Stimulated activated CD8-positive, alpha-beta memory T cell treated with anti-CD3 and anti-CD28 coated beads, Interleukin-4, amount 100 ng/mL, for 1 hour (primary cell): ENCODE data around the gene CTSE.

Experiments used
- DNase-seq, 2 donors: peaks; one replicate each; pipeline ENCODE4 v3.0.0-alpha.2; 2020; ENCODE audit warnings: low read depth in 2 of 2, low spot score in 1 of 2

Gene CTSE

GRCh38 chr1:205994346-205994745 lies 29.3 kb downstream of the CTSE start:
- no peak for DNase-seq

DNA sequence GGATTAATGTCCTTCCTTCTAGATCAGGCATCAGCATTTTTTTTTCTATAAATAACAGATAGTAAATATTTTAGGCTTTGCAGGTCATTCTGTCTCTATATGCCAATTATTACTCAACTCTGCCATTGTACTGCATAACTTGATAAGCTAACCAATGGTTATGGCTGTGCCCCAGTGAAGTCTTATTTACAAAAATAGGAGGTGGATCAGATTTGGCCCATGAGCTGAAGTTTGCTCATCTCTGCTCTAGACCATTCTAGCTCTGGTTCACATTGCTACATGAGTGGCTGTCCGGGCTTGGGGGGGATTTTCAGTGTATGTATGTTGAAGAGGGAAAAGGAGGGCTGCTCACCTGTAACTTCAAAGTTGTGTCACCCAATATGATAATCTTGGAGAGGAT lies 30.6 kb downstream of the CTSE start:
- no peak for DNase-seq

- no peak for DNase-seq
These were observed 31.3 kb downstream of the CTSE start for GRCh38 chr1:205992218-205992882.

DNA sequence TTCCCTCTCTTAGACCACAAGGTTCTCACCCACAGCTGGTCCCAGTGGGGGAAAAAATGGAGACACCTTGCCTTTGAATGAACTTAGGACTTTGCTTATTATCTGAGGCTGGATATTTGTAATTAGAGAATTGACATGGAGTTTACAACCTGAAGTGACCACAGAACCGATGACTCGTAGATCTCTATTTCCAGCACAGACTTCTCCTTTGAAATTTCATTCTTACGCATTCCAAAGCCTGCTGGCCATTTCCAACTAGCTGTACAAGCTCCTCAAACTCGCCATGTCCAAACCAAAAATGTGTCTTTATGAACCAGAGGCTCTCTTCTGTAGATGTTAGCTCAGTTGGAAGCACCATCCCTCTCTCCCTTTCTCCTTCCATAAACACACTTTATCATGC lies 32.5 kb downstream of the CTSE start:
- DNase-seq = no peak

- no peak for DNase-seq
These were observed 33.5 kb downstream of the CTSE start for GRCh38 chr1:205990226-205990625.

- DNase-seq = no peak
These were observed 33.9 kb downstream of the CTSE start for GRCh38 chr1:205989786-205990185.

GRCh38 chr1:205988585-205988995 lies 35.1 kb downstream of the CTSE start:
- DNase-seq = no peak

GRCh38 chr1:205986861-205987260 lies 36.8 kb downstream of the CTSE start:
- DNase-seq = no peak

GRCh38 chr1:205986292-205986691 lies 37.4 kb downstream of the CTSE start:
- no peak for DNase-seq

DNA sequence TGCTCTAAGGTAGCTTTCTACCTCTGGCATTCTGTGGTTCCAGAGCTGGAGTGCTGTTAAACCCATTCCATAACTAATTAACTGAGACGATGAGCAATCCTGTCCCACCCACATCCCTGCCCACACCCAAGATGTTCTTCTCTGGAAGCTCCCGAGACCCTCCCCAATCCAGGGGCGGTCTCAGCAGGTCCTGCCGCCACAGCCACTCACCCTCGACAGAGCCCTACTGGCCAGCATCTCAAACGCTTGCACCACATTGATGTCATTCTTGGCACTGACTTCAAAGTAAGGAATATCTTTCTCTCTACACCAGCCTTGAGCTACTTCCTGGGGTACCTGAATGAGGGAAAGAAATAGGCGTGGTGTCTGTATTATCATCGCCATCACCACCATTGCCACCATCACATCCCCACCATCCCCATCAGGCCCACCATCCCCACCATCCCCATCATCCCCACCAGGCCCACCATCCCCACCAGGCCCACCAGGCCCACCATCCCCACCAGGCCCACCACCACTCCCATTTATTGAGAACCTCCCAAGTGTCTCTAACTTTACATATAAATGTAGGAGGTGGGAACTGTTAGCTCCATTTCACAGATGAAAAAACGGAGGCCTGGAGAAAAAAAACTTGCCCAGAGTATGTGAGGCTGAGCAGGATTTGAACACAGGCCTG lies 38.2 kb downstream of the CTSE start:
- DNase-seq = no peak

- no peak for DNase-seq
These were observed 39.6 kb downstream of the CTSE start for GRCh38 chr1:205983925-205984725.

DNA sequence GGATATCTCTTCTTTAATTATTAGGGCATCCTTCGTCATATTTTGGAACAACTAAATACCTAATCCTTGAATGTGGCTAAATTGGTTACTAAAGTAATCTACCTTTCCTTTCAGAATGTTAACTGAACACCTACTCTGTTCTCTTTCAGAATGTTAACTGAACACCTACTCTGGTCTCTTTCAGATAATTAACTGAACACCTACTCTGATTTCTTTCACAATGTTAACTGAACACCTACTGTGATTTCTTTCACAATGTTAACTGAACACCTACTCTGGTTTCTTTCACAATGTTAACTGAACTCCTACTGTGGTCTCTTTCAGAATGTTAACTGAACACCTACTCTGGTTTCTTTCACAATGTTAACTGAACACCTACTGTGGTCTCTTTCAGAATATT lies 42.4 kb downstream of the CTSE start:
- DNase-seq = no peak

- no peak for DNase-seq
These were observed 43.3 kb downstream of the CTSE start for GRCh38 chr1:205980237-205980870.

- no peak for DNase-seq
These were observed 44.4 kb downstream of the CTSE start for GRCh38 chr1:205979301-205979700.

DNA sequence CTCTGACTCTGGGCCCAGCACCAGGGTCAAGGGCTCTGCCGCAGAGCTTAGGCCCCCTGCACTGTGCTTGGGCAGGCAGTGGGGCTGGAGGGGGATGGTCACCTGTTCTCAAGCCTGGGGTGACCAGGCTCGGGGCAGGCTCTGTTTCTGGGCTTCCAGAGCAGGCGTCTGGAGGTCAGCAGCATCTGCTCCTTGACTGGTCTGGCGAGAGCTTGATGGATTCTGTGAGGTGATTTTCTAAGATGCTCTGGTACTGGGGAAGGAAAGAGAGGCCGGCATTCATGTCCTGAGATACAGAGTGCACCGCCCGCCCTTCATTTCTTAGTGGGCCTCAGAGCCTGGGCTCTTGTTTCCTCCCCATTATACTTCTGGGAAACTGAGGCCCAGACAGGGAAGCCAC lies 45.0 kb downstream of the CTSE start:
- no peak for DNase-seq

GRCh38 chr1:205977402-205978014 lies 46.2 kb downstream of the CTSE start:
- peak; percentile 52 for DNase-seq

- no peak for DNase-seq
These were observed 46.8 kb downstream of the CTSE start for GRCh38 chr1:205976708-205977401.

DNA sequence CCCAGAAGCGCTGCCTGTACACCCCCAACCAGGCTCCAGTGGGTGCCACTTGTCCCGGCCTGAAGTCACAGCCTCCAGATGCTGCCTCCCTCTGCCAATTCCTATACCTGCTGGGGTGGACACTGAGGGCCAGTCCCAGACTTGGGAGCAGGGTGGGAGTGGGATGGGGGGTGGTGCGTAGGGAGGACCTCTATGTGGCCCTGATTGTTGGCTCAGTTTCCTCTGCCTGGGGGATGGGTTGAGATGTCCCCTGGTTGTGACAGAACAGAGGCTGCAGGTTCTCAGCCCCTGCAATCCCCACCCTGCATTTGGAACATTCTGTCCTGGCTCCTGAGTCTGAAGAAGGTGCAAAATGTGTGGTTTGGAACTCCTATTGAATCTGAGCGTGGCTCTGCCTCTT lies 47.7 kb downstream of the CTSE start:
- DNase-seq = no peak

GRCh38 chr1:205975387-205975998 lies 48.2 kb downstream of the CTSE start:
- no peak for DNase-seq

GRCh38 chr1:205974712-205975111 lies 49.0 kb downstream of the CTSE start:
- DNase-seq = no peak
